ENCODE measurements around the gene PTPN21. TPM values are rescaled to one million over a fixed set of nuclear protein-coding genes. Genes with fewer than 3 reads are reported as not detected.

PTPN21 gene
- total RNA-seq, 4 donors from 2014 or later = 24.7 to 47.2 (median 40.7) TPM

- WGBS = 78% methylated on average over 2 of the region's 2 CpGs
- no peak for DNase-seq (ENCODE audit: extremely low spot score)
- Histone ChIP-seq H3K36me3 (peaks cover 9 to 55% (median 16%) of the 10 kb centered on the region in 4 donors), H3K9me3 (peaks cover 0 to 14% (median 3%) of the 10 kb centered on the region in 4 donors), H3K27me3 (no peaks in the 10 kb centered on the region), H3K4me1 (no peaks in the 10 kb centered on the region), H3K27ac (replicated peaks in 1 of 4) (no peak overlapping the region), H3K4me3 (no peak overlapping the region)
- no peak for TF ChIP-seq POLR2AphosphoS5 (IDR thresholded peaks at IDR 0.05)
- TF ChIP-seq CTCF (IDR thresholded peaks at IDR 0.05) = no peak
- no peak for TF ChIP-seq POLR2A (IDR thresholded peaks at IDR 0.05; ENCODE audit: low read depth)
- no peak for TF ChIP-seq EP300 (IDR thresholded peaks at IDR 0.05)
- intact Hi-C loops (cut with DNase I) = no loop called here
Measured at GRCh38 chr14:88454886-88455285, 99.9 kb downstream of the PTPN21 start.

GRCh38 chr14:88452231-88452630, 102.6 kb downstream of the PTPN21 start:
- Histone ChIP-seq H3K36me3 (peaks cover 9 to 59% (median 18%) of the 10 kb centered on the region in 4 donors), H3K4me3 (no peak overlapping the region), H3K4me1 (no peaks in the 10 kb centered on the region), H3K9me3 (peaks cover 0 to 4% (median 0%) of the 10 kb centered on the region in 4 donors), H3K27me3 (no peaks in the 10 kb centered on the region), H3K27ac (replicated peaks in 1 of 4) (no peak overlapping the region)
- TF ChIP-seq POLR2A (IDR thresholded peaks at IDR 0.05; ENCODE audit: low read depth) (no peak), POLR2AphosphoS5 (IDR thresholded peaks at IDR 0.05) (no peak), EP300 (IDR thresholded peaks at IDR 0.05) (no peak), CTCF (IDR thresholded peaks at IDR 0.05) (no peak)
- intact Hi-C loops (cut with DNase I) = no loop called here
- 97% methylated on average over 4 of the region's 4 CpGs for WGBS
- DNase-seq (ENCODE audit: extremely low spot score) = no peak

GRCh38 chr14:88439088-88439487, 115.7 kb downstream of the PTPN21 start:
- intact Hi-C loops (cut with DNase I) = no loop called here
- no peak for DNase-seq (ENCODE audit: extremely low spot score)
- TF ChIP-seq CTCF (IDR thresholded peaks at IDR 0.05) (no peak), POLR2AphosphoS5 (IDR thresholded peaks at IDR 0.05) (no peak), EP300 (IDR thresholded peaks at IDR 0.05) (no peak), POLR2A (IDR thresholded peaks at IDR 0.05; ENCODE audit: low read depth) (no peak)
- H3K4me1 ChIP-seq = no peaks in the 10 kb centered on the region
- H3K4me3 ChIP-seq = no peak overlapping the region
- H3K9me3 ChIP-seq = no peaks in the 10 kb centered on the region
- no peak overlapping the region for H3K27ac ChIP-seq (replicated peaks in 1 of 4)
- 100% methylated on average over 2 of the region's 2 CpGs for WGBS
- H3K36me3 ChIP-seq = peaks cover 21 to 62% (median 30%) of the 10 kb centered on the region in 4 donors
- no peaks in the 10 kb centered on the region for H3K27me3 ChIP-seq

GRCh38 chr14:88437658-88438057, 117.1 kb downstream of the PTPN21 start:
- H3K4me3 ChIP-seq = no peak overlapping the region
- no peaks in the 10 kb centered on the region for H3K27me3 ChIP-seq
- H3K9me3 ChIP-seq = no peaks in the 10 kb centered on the region
- H3K4me1 ChIP-seq = no peaks in the 10 kb centered on the region
- no peak for DNase-seq (ENCODE audit: extremely low spot score)
- H3K36me3 ChIP-seq = peaks cover 15 to 62% (median 30%) of the 10 kb centered on the region in 4 donors
- peak in 1 of 3 experiments; percentile 10 for TF ChIP-seq CTCF (IDR thresholded peaks at IDR 0.05)
- TF ChIP-seq POLR2A (IDR thresholded peaks at IDR 0.05; ENCODE audit: low read depth) = no peak
- TF ChIP-seq EP300 (IDR thresholded peaks at IDR 0.05) = no peak
- TF ChIP-seq POLR2AphosphoS5 (IDR thresholded peaks at IDR 0.05) = no peak
- intact Hi-C loops (cut with DNase I) = no loop called here
- no peak overlapping the region for H3K27ac ChIP-seq (replicated peaks in 1 of 4)
- WGBS = 95% methylated on average over 5 of the region's 5 CpGs

- Histone ChIP-seq H3K27ac (replicated peaks in 1 of 4) (no peak overlapping the region), H3K36me3 (peaks cover 0 to 24% (median 7%) of the 10 kb centered on the region in 4 donors), H3K4me3 (no peak overlapping the region), H3K9me3 (no peaks in the 10 kb centered on the region), H3K4me1 (peaks cover 0 to 10% (median 4%) of the 10 kb centered on the region in 4 donors), H3K27me3 (no peaks in the 10 kb centered on the region)
- DNase-seq (ENCODE audit: extremely low spot score) = no peak
- TF ChIP-seq POLR2A (IDR thresholded peaks at IDR 0.05; ENCODE audit: low read depth) (no peak), CTCF (IDR thresholded peaks at IDR 0.05) (no peak), EP300 (IDR thresholded peaks at IDR 0.05) (no peak), POLR2AphosphoS5 (IDR thresholded peaks at IDR 0.05) (no peak)
- WGBS = 94% methylated on average over 2 of the region's 2 CpGs
- intact Hi-C loops (cut with DNase I) = no loop called here
Measured at GRCh38 chr14:88430976-88431375, 123.8 kb downstream of the PTPN21 start.

All from esophagus muscularis mucosa (tissue), 4 donors.